ENCODE data around the gene EFNA5.

The EFNA5 gene

GRCh38 chr5:107464876-107465275 is 205.9 kb downstream of the EFNA5 start:
- ChIA-PET CTCF (interaction anchor here (1.3 kb wide), 1 partner anchor 91 kb away, joined by 3 read pairs; no protein-coding TSS in a partner anchor), POLR2A (interaction anchor here (2.8 kb wide), 1 partner anchor 9 kb away, joined by 14 read pairs; no protein-coding TSS in a partner anchor)
- H3K36me3 ChIP-seq (ENCODE audit: control insufficient read depth in 2 of 2, insufficient read depth in 1 of 2, low read length in 2 of 2), result no peaks in the 10 kb centered on the region
- no peak overlapping the region for H3K4me3 ChIP-seq (ENCODE audit: low read depth, low read length)
- H3K4me1 ChIP-seq (ENCODE audit: control insufficient read depth, insufficient read depth, low read length), result peaks cover 17% of the 10 kb centered on the region
- no peaks in the 10 kb centered on the region for H3K9me3 ChIP-seq (ENCODE audit: control insufficient read depth, insufficient read depth, low read depth, low read length)
- no peak overlapping the region for H3K27ac ChIP-seq (ENCODE audit: extremely low read depth, low read depth, low read length)
- TF ChIP-seq PATZ1 (tag by site-specific recombination; IDR thresholded peaks at IDR 0.05) (no peak), ZNF121 (tag by site-specific recombination; IDR thresholded peaks at IDR 0.05) (no peak), FEZF1 (tag by site-specific recombination; IDR thresholded peaks at IDR 0.05) (no peak), ZNF19 (tag by site-specific recombination; IDR thresholded peaks at IDR 0.05; ENCODE audit: low read depth) (no peak), ZNF677 (tag by site-specific recombination; IDR thresholded peaks at IDR 0.05) (no peak), ZNF514 (tag by site-specific recombination; IDR thresholded peaks at IDR 0.05) (no peak), ZNF792 (tag by site-specific recombination; IDR thresholded peaks at IDR 0.05) (no peak), PRDM4 (tag by site-specific recombination; IDR thresholded peaks at IDR 0.05) (no peak), ZNF292 (tag by site-specific recombination; IDR thresholded peaks at IDR 0.05; ENCODE audit: borderline replicate concordance, low read depth) (no peak), BCL11A (tag by site-specific recombination; IDR thresholded peaks at IDR 0.05; ENCODE audit: low read depth) (no peak), ZEB2 (tag by site-specific recombination; IDR thresholded peaks at IDR 0.05) (no peak), ZNF692 (tag by site-specific recombination; IDR thresholded peaks at IDR 0.05) (no peak), ZNF148 (tag by site-specific recombination; IDR thresholded peaks at IDR 0.05; ENCODE audit: borderline replicate concordance) (no peak), ZNF335 (tag by site-specific recombination; conservative IDR thresholded peaks at IDR 0.05) (no peak), ELK4 (IDR thresholded peaks at IDR 0.05; ENCODE audit: borderline replicate concordance, low read depth, low read length) (no peak), ZNF639 (tag by site-specific recombination; IDR thresholded peaks at IDR 0.05) (no peak), ZBTB7A (tag by site-specific recombination; IDR thresholded peaks at IDR 0.05; ENCODE audit: low read depth) (no peak), ZNF248 (tag by site-specific recombination; IDR thresholded peaks at IDR 0.05) (no peak), SP7 (tag by site-specific recombination; IDR thresholded peaks at IDR 0.05) (no peak), EGR2 (tag by site-specific recombination; IDR thresholded peaks at IDR 0.05; ENCODE audit: low read depth) (no peak)

All from HEK293 (cell line).